ENCODE results near the gene ARHGAP33. TPM values are rescaled to one million over a fixed set of nuclear protein-coding genes. Genes with fewer than 3 reads are reported as not detected.

ARHGAP33 gene
- total and polyA plus RNA-seq, 4 donors: 3.1 to 16.6 (median 12.2) TPM

GRCh38 chr19:35796645-35797542 lies 21.5 kb downstream of the ARHGAP33 start:
- peaks cover 0 to 11% (median 7%) of the 10 kb centered on the region in 3 donors for H3K27me3 ChIP-seq (ENCODE audit: control insufficient read depth in 3 of 3, insufficient read depth in 3 of 3, low read length in 2 of 3)
- H3K36me3 ChIP-seq (ENCODE audit: control insufficient read depth in 4 of 4, insufficient read depth in 4 of 4, low read length in 4 of 4): no peaks in the 10 kb centered on the region
- WGBS, 2 donors: 14 to 25% methylated on average over 38 to 39 of the region's 39 CpGs
- no peak overlapping the region for H3K27ac ChIP-seq (ENCODE audit: low read depth in 1 of 2, low read length in 1 of 2)
- TF ChIP-seq, protein P1, sequence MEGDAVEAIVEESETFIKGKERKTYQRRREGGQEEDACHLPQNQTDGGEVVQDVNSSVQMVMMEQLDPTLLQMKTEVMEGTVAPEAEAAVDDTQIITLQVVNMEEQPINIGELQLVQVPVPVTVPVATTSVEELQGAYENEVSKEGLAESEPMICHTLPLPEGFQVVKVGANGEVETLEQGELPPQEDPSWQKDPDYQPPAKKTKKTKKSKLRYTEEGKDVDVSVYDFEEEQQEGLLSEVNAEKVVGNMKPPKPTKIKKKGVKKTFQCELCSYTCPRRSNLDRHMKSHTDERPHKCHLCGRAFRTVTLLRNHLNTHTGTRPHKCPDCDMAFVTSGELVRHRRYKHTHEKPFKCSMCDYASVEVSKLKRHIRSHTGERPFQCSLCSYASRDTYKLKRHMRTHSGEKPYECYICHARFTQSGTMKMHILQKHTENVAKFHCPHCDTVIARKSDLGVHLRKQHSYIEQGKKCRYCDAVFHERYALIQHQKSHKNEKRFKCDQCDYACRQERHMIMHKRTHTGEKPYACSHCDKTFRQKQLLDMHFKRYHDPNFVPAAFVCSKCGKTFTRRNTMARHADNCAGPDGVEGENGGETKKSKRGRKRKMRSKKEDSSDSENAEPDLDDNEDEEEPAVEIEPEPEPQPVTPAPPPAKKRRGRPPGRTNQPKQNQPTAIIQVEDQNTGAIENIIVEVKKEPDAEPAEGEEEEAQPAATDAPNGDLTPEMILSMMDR (IDR thresholded peaks at IDR 0.05; ENCODE audit: control extremely low read depth, extremely low read depth): no peak
- peaks cover 0 to 4% (median 0%) of the 10 kb centered on the region in 5 donors for H3K4me1 ChIP-seq (ENCODE audit: control insufficient read depth in 5 of 5, insufficient read depth in 5 of 5, low read length in 5 of 5)
- no peak overlapping the region for H3K9ac ChIP-seq (ENCODE audit: insufficient read depth in 1 of 2, low read length in 2 of 2)
- H3K9me3 ChIP-seq (ENCODE audit: control insufficient read depth in 4 of 4, insufficient read depth in 3 of 4, low read length in 3 of 4): peaks cover 0 to 2% (median 0%) of the 10 kb centered on the region in 4 donors
- ATAC-seq (ENCODE audit: insufficient read depth, low FRiP score) (no peak), DNase-seq (no peak)
- H3K4me3 ChIP-seq: no peak overlapping the region

GRCh38 chr19:35797663-35798062 lies 22.3 kb downstream of the ARHGAP33 start:
- ATAC-seq (ENCODE audit: insufficient read depth, low FRiP score): no peak
- WGBS, 2 donors: 6 to 21% methylated on average over 13 to 15 of the region's 15 CpGs
- H3K36me3 ChIP-seq (ENCODE audit: control insufficient read depth in 4 of 4, insufficient read depth in 4 of 4, low read length in 4 of 4): no peaks in the 10 kb centered on the region
- no peak overlapping the region for H3K9ac ChIP-seq (ENCODE audit: insufficient read depth in 1 of 2, low read length in 2 of 2)
- peaks cover 0 to 4% (median 0%) of the 10 kb centered on the region in 4 donors for H3K9me3 ChIP-seq (ENCODE audit: control insufficient read depth in 4 of 4, insufficient read depth in 3 of 4, low read length in 3 of 4)
- TF ChIP-seq, protein P1 (IDR thresholded peaks at IDR 0.05; ENCODE audit: control extremely low read depth, extremely low read depth): no peak
- H3K4me1 ChIP-seq (ENCODE audit: control insufficient read depth in 5 of 5, insufficient read depth in 5 of 5, low read length in 5 of 5): peaks cover 0 to 4% (median 0%) of the 10 kb centered on the region in 5 donors
- DNase-seq: peak; percentile 23 to 50 (median 36)
- H3K4me3 ChIP-seq: no peak overlapping the region
- H3K27ac ChIP-seq (ENCODE audit: low read depth in 1 of 2, low read length in 1 of 2): no peak overlapping the region
- peaks cover 0 to 11% (median 7%) of the 10 kb centered on the region in 3 donors for H3K27me3 ChIP-seq (ENCODE audit: control insufficient read depth in 3 of 3, insufficient read depth in 3 of 3, low read length in 2 of 3)

DNA sequence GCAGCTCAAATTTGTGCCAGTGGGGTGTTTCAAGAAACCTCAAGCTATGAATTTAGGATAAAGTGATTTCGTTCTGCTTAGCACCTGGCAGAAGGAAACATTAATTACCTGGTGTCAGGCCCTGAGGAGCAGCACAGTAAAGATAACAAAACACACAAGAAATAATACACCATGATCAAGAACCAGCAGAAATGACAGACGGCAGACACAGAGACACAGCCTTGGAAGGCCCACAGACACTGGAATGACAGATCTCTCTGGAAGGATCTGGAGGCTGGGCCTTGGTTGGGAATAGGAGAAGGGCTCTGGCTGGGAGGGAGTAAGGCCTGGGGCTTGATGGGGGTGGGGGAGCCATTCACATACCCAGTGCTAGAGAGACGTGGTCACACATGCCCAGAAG lies 26.5 kb downstream of the ARHGAP33 start:
- Histone ChIP-seq H3K27ac (ENCODE audit: low read depth in 1 of 2, low read length in 1 of 2) (no peak overlapping the region), H3K4me3 (no peak overlapping the region), H3K9me3 (ENCODE audit: control insufficient read depth in 4 of 4, insufficient read depth in 3 of 4, low read length in 3 of 4) (peaks cover 0 to 8% (median 0%) of the 10 kb centered on the region in 4 donors), H3K4me1 (ENCODE audit: control insufficient read depth in 5 of 5, insufficient read depth in 5 of 5, low read length in 5 of 5) (peaks cover 0 to 4% (median 0%) of the 10 kb centered on the region in 5 donors), H3K9ac (ENCODE audit: insufficient read depth in 1 of 2, low read length in 2 of 2) (no peak overlapping the region), H3K36me3 (ENCODE audit: control insufficient read depth in 4 of 4, insufficient read depth in 4 of 4, low read length in 4 of 4) (no peaks in the 10 kb centered on the region), H3K27me3 (ENCODE audit: control insufficient read depth in 3 of 3, insufficient read depth in 3 of 3, low read length in 2 of 3) (peaks cover 0 to 6% (median 4%) of the 10 kb centered on the region in 3 donors)
- TF ChIP-seq, protein P1 (IDR thresholded peaks at IDR 0.05; ENCODE audit: control extremely low read depth, extremely low read depth): no peak
- WGBS, 2 donors: 65 to 71% methylated on average over 3 of the region's 3 CpGs
- no peak for ATAC-seq (ENCODE audit: insufficient read depth, low FRiP score)
- DNase-seq: no peak

Data from lung (tissue), 12 donors.